ENCODE data around the gene SNW1.

GRCh38 chr14:77708749-77709148 lies 52.2 kb downstream of the SNW1 start:
- TF ChIP-seq CTCF (conservative IDR thresholded peaks at IDR 0.05) (no peak), EZH2 (IDR thresholded peaks at IDR 0.05; ENCODE audit: low read depth) (no peak)

Data from PC-9 (cell line).